ENCODE measurements around the gene ADAMTS14. TPM values are rescaled to one million over a fixed set of nuclear protein-coding genes. Genes with fewer than 3 reads are reported as not detected.

The ADAMTS14 gene
- total RNA-seq, 1 donor from 2014 or later: 1.1 TPM

DNA sequence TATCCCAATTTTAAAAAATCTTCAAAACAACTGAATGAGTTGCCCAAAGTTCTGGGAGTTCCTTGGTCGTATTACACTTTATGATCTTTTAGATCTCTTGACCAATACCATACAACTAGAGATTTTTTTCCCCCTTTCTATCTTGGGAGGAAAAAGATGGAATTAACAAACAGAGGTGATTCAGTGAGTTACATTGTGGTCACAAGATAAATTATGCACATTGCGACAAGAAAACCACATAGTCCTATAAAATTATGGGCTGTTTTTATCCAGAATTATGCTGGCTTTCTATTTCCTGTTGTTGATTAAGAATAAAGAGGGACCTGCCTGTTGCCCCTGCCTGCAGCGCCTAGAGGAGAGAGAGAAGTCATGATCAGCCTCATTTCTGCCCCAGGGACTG is 135.2 kb downstream of the ADAMTS14 start:
- H3K36me3 Mint-ChIP-seq (ENCODE audit: low read depth, unreplicated experiment): no peaks in the 10 kb centered on the region
- TF ChIP-seq, protein P1, sequence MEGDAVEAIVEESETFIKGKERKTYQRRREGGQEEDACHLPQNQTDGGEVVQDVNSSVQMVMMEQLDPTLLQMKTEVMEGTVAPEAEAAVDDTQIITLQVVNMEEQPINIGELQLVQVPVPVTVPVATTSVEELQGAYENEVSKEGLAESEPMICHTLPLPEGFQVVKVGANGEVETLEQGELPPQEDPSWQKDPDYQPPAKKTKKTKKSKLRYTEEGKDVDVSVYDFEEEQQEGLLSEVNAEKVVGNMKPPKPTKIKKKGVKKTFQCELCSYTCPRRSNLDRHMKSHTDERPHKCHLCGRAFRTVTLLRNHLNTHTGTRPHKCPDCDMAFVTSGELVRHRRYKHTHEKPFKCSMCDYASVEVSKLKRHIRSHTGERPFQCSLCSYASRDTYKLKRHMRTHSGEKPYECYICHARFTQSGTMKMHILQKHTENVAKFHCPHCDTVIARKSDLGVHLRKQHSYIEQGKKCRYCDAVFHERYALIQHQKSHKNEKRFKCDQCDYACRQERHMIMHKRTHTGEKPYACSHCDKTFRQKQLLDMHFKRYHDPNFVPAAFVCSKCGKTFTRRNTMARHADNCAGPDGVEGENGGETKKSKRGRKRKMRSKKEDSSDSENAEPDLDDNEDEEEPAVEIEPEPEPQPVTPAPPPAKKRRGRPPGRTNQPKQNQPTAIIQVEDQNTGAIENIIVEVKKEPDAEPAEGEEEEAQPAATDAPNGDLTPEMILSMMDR (IDR thresholded peaks at IDR 0.05; ENCODE audit: unreplicated experiment): no peak
- H3K27me3 Mint-ChIP-seq (ENCODE audit: unreplicated experiment): peaks cover 6% of the 10 kb centered on the region
- H3K27ac Mint-ChIP-seq (ENCODE audit: unreplicated experiment): no peak overlapping the region
- no peak overlapping the region for H3K4me3 Mint-ChIP-seq (ENCODE audit: unreplicated experiment)
- H3K9me3 Mint-ChIP-seq (ENCODE audit: unreplicated experiment): no peaks in the 10 kb centered on the region
- no peak for DNase-seq (ENCODE audit: low spot score)
- H3K4me1 Mint-ChIP-seq (ENCODE audit: unreplicated experiment): peaks cover 6% of the 10 kb centered on the region

DNA sequence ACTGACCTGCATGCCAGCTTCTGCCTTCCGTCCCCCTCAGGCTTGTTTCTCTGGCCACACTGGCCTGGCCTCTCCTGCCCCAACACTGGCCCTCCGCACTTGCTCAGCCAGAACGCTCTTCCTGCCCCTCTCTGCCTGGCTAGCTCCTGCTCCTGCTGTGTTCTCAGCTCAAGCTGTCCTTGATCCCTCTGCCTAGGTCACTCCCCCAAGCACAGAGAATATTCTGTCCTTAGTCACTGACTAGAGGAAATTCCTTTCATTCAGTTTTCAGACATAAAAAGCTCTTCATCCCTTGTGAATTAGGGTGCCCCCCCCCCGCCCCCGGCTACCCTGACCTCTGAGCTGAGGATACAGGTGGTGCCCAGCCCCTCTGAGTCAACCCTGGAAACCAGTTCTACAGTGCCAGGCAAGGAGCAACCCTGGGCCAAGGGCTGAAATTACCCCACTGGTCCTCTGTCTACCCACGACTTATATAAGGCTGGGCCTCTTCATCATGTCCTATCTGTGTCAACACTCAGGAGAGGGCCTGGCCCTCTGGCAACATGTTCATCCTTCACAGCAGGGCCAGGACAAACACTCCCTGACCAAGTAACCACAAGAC is 136.8 kb downstream of the ADAMTS14 start:
- Mint-ChIP-seq H3K9me3 (ENCODE audit: unreplicated experiment) (no peaks in the 10 kb centered on the region), H3K27ac (ENCODE audit: unreplicated experiment) (no peak overlapping the region), H3K4me3 (ENCODE audit: unreplicated experiment) (no peak overlapping the region), H3K4me1 (ENCODE audit: unreplicated experiment) (peaks cover 17% of the 10 kb centered on the region), H3K36me3 (ENCODE audit: low read depth, unreplicated experiment) (no peaks in the 10 kb centered on the region), H3K27me3 (ENCODE audit: unreplicated experiment) (peaks cover 6% of the 10 kb centered on the region)
- TF ChIP-seq, protein P1 (IDR thresholded peaks at IDR 0.05; ENCODE audit: unreplicated experiment): no peak
- no peak for DNase-seq (ENCODE audit: low spot score)

DNA sequence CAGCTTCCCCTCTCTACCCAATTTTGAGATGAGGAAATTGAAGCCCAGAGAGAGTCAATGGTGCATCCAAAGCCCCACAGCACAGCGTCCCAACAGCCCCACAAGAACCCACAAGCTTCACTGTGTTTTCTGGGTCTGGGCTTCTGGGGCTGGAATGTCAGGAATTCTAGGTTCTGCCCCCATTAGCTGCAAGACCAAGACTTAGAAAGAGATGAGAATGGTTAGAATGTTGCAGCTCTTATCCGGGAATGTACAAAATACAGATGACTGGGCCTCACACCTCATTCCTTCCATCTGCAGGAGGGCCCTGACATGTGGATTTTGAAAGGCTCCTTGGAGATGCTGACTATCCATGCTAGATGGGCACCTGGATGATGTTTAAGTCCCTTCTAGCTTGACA is 137.4 kb downstream of the ADAMTS14 start:
- no peak overlapping the region for H3K4me3 Mint-ChIP-seq (ENCODE audit: unreplicated experiment)
- H3K4me1 Mint-ChIP-seq (ENCODE audit: unreplicated experiment): peaks cover 19% of the 10 kb centered on the region
- TF ChIP-seq, protein P1 (IDR thresholded peaks at IDR 0.05; ENCODE audit: unreplicated experiment): no peak
- H3K27ac Mint-ChIP-seq (ENCODE audit: unreplicated experiment): no peak overlapping the region
- H3K27me3 Mint-ChIP-seq (ENCODE audit: unreplicated experiment): peaks cover 6% of the 10 kb centered on the region
- no peak for DNase-seq (ENCODE audit: low spot score)
- no peaks in the 10 kb centered on the region for H3K9me3 Mint-ChIP-seq (ENCODE audit: unreplicated experiment)
- no peaks in the 10 kb centered on the region for H3K36me3 Mint-ChIP-seq (ENCODE audit: low read depth, unreplicated experiment)

DNA sequence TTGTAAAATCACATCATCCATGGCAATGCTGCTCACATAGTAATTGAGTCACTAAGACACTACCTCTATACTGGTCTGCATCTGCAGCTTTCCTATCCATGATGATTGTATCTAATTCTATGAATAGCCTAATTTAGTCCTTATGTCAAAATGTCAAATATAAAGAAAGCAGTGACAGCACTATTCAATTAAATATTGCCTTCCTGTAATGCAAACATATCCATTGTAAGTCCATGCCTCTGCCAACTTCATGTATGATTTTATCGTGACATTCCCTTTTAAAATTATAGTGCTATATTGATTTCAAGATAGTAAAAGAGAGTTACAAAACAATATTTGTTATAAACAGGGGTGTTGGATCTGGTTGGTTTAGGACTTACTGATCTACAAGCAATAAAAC is 138.7 kb downstream of the ADAMTS14 start:
- TF ChIP-seq, protein P1 (IDR thresholded peaks at IDR 0.05; ENCODE audit: unreplicated experiment): no peak
- DNase-seq (ENCODE audit: low spot score): no peak
- Mint-ChIP-seq H3K9me3 (ENCODE audit: unreplicated experiment) (no peaks in the 10 kb centered on the region), H3K4me3 (ENCODE audit: unreplicated experiment) (no peak overlapping the region), H3K27me3 (ENCODE audit: unreplicated experiment) (peaks cover 3% of the 10 kb centered on the region), H3K27ac (ENCODE audit: unreplicated experiment) (no peak overlapping the region), H3K36me3 (ENCODE audit: low read depth, unreplicated experiment) (no peaks in the 10 kb centered on the region), H3K4me1 (ENCODE audit: unreplicated experiment) (peaks cover 21% of the 10 kb centered on the region)

GRCh38 chr10:70811881-70812280 is 139.6 kb downstream of the ADAMTS14 start:
- Mint-ChIP-seq H3K4me1 (ENCODE audit: unreplicated experiment) (peaks cover 26% of the 10 kb centered on the region), H3K9me3 (ENCODE audit: unreplicated experiment) (no peaks in the 10 kb centered on the region), H3K4me3 (ENCODE audit: unreplicated experiment) (no peak overlapping the region), H3K27ac (ENCODE audit: unreplicated experiment) (no peak overlapping the region), H3K36me3 (ENCODE audit: low read depth, unreplicated experiment) (no peaks in the 10 kb centered on the region), H3K27me3 (ENCODE audit: unreplicated experiment) (peaks cover 3% of the 10 kb centered on the region)
- TF ChIP-seq, protein P1 (IDR thresholded peaks at IDR 0.05; ENCODE audit: unreplicated experiment): no peak
- no peak for DNase-seq (ENCODE audit: low spot score)

Other genes starting within 250 kb of the ADAMTS14 start
- 1.5 TPM for gene NODAL, start 230.8 kb upstream of the ADAMTS14 start, total RNA-seq (ENCODE audit: unreplicated experiment)
- gene PALD1, start 193.7 kb upstream of the ADAMTS14 start, total RNA-seq (ENCODE audit: unreplicated experiment): 166 TPM
- gene PRF1, start 69.8 kb upstream of the ADAMTS14 start, total RNA-seq (ENCODE audit: unreplicated experiment): not detected
- not detected for gene TBATA, start 112.9 kb downstream of the ADAMTS14 start, total RNA-seq (ENCODE audit: unreplicated experiment)
- 59.0 TPM for gene SGPL1, start 143.4 kb downstream of the ADAMTS14 start, total RNA-seq (ENCODE audit: unreplicated experiment)
- gene PCBD1, start 216.1 kb downstream of the ADAMTS14 start, total RNA-seq (ENCODE audit: unreplicated experiment): 23.9 TPM